WTC11 (cell line): ENCODE measurements around the gene YAF2.

Experiments used
- ARID4B ChIP-seq: sonication (generic); formaldehyde crosslinking; IDR thresholded peaks from 2 replicates; pipeline ENCODE4 v1.8.0; 2023; ENCODE audit warnings: missing genetic modification reagents, mild to moderate bottlenecking, borderline replicate concordance
- CTCF ChIP-seq: fragments of 200-600 bp; IDR thresholded peaks from 2 replicates; pipeline ENCODE4 v1.8.0; 2022; ENCODE audit warnings: antibody characterized with exemption
- SP1 ChIP-seq: sonication (generic); formaldehyde crosslinking; conservative IDR thresholded peaks from 2 replicates; pipeline ENCODE4 v1.8.1; 2022; ENCODE audit warnings: missing genetic modification reagents
- TP53 ChIP-seq: sonication (generic); formaldehyde crosslinking; IDR thresholded peaks from 2 replicates; pipeline ENCODE4 v1.8.1; 2023; ENCODE audit warnings: mild to moderate bottlenecking, missing genetic modification reagents
- ZNF138 ChIP-seq: sonication (generic); formaldehyde crosslinking; conservative IDR thresholded peaks from 2 replicates; pipeline ENCODE4 v1.8.1; 2022; ENCODE audit warnings: mild to moderate bottlenecking, moderate library complexity, missing genetic modification reagents

GRCh38 chr12:42180990-42181596, 57.0 kb downstream of the YAF2 start:
- TF ChIP-seq CTCF (no peak), ZNF138 (CRISPR knock-in tag) (no peak), SP1 (no peak), ARID4B (CRISPR knock-in tag) (no peak), TP53 (no peak)
